GM23338 (cell line): ENCODE results near the gene DUSP7. TPM values are rescaled to one million over a fixed set of nuclear protein-coding genes. Genes with fewer than 3 reads are reported as not detected.
A peak's percentile ranks its signal among the peaks of the same experiment; 100 is the strongest.

Experiments
- ATAC-seq: fragments of 200-7000 bp; cut with Tn5 transposase; 3 replicates; pipeline ENCODE4 v1.9.1; 2020
- DNase-seq: peaks from one replicate; pipeline ENCODE4 v3.0.0-alpha.2; 2015; ENCODE audit warnings: low spot score
- H2AFZ ChIP-seq: fragments of 200-600 bp; sonication (generic); 2 replicates; pipeline ENCODE4 v1.8.0; 2016; ENCODE audit warnings: antibody characterized with exemption, mild to moderate bottlenecking, moderate library complexity
- H3F3A ChIP-seq: fragments of 200-600 bp; sonication (generic); replicated peaks from 2 replicates; pipeline ENCODE4 v1.8.0; 2017; ENCODE audit warnings: antibody characterized with exemption, mixed run types, low read depth
- H3K27ac ChIP-seq: fragments of 200-600 bp; sonication (generic); 2 replicates; pipeline ENCODE4 v1.6.1; 2016; ENCODE audit warnings: low read depth
- H3K27me3 ChIP-seq: fragments of 200-600 bp; sonication (generic); 2 replicates; pipeline ENCODE4 v1.8.0; 2016; ENCODE audit warnings: mild to moderate bottlenecking, mixed run types, moderate library complexity; ENCODE audit not compliant: insufficient read depth
- H3K36me3 ChIP-seq: fragments of 200-600 bp; sonication (generic); 2 replicates; pipeline ENCODE4 v1.8.0; 2016; ENCODE audit warnings: mild to moderate bottlenecking; ENCODE audit not compliant: insufficient read depth
- H3K4me1 ChIP-seq: fragments of 200-600 bp; sonication (generic); 2 replicates; pipeline ENCODE4 v1.8.0; 2016; ENCODE audit warnings: mild to moderate bottlenecking, moderate library complexity; ENCODE audit not compliant: insufficient read depth
- H3K4me2 ChIP-seq: fragments of 200-600 bp; sonication (generic); 2 replicates; pipeline ENCODE4 v1.7.1; 2017; ENCODE audit warnings: mixed run types
- H3K4me3 ChIP-seq: fragments of 200-600 bp; sonication (generic); 2 replicates; pipeline ENCODE4 v1.6.1; 2016; ENCODE audit warnings: mixed run types
- H3K79me2 ChIP-seq: fragments of 200-600 bp; sonication (generic); replicated peaks from 2 replicates; pipeline ENCODE4 v1.8.0; 2017; ENCODE audit warnings: mild to moderate bottlenecking; ENCODE audit not compliant: insufficient read depth
- H3K9me2 ChIP-seq: fragments of 200-600 bp; sonication (generic); 2 replicates; pipeline ENCODE4 v1.8.0; 2017; ENCODE audit not compliant: insufficient read depth
- H4K20me1 ChIP-seq: fragments of 200-600 bp; sonication (generic); replicated peaks from 2 replicates; pipeline ENCODE4 v1.8.0; 2017; ENCODE audit warnings: mild to moderate bottlenecking; ENCODE audit not compliant: insufficient read depth
- H3K27ac Mint-ChIP-seq: 2 replicates; pipeline ENCODE4 v1.8.0; 2020; ENCODE audit warnings: inconsistent platforms, mild to moderate bottlenecking, moderate library complexity, mixed read lengths
- H3K27me3 Mint-ChIP-seq: 3 replicates; pipeline ENCODE4 v1.8.0; 2022; ENCODE audit warnings: low read depth, mild to moderate bottlenecking, moderate library complexity, mixed read lengths, inconsistent platforms; ENCODE audit not compliant: insufficient read depth, poor library complexity
- H3K36me3 Mint-ChIP-seq: 3 replicates; pipeline ENCODE4 v1.8.0; 2021; ENCODE audit warnings: low read depth, mild to moderate bottlenecking, inconsistent platforms, moderate library complexity, mixed read lengths
- H3K4me1 Mint-ChIP-seq: 3 replicates; pipeline ENCODE4 v1.8.0; 2020; ENCODE audit warnings: mild to moderate bottlenecking, inconsistent platforms, mixed read lengths
- H3K4me3 Mint-ChIP-seq: 3 replicates; pipeline ENCODE4 v1.8.0; 2021; ENCODE audit warnings: moderate library complexity, mild to moderate bottlenecking, inconsistent platforms, mixed read lengths
- H3K9me3 Mint-ChIP-seq: 3 replicates; pipeline ENCODE4 v1.8.0; 2020; ENCODE audit warnings: moderate library complexity, mild to moderate bottlenecking, inconsistent platforms, mixed read lengths
- CREB1 ChIP-seq: fragments of 250-450 bp; sonication (Bioruptor Pico); IDR thresholded peaks from 2 replicates; pipeline ENCODE4 v1.5.0; 2020; ENCODE audit warnings: low read depth, mild to moderate bottlenecking, moderate library complexity
- CTCF ChIP-seq, 2 experiments: fragments of 200-600 bp in 1 of 2; sonication (generic) in 1 of 2; conservative IDR thresholded peaks; 2 replicates each; pipeline versions ENCODE4 v1.5.1 to v1.6.1; 2016 to 2017; ENCODE audit warnings: antibody characterized with exemption in 2 of 2, low read depth in 2 of 2, mild to moderate bottlenecking in 2 of 2, moderate library complexity in 1 of 2
- ETS1 ChIP-seq: IDR thresholded peaks from 2 replicates; pipeline ENCODE4 v1.6.1; 2016; ENCODE audit warnings: antibody characterized with exemption
- EZH2 ChIP-seq: fragments of 200-600 bp; sonication (generic); IDR thresholded peaks from one replicate; pipeline ENCODE4 v1.8.0; 2017; ENCODE audit warnings: antibody characterized with exemption, mild to moderate bottlenecking, low read depth; ENCODE audit not compliant: unreplicated experiment
- EZH2phosphoT487 ChIP-seq: fragments of 200-600 bp; sonication (generic); IDR thresholded peaks from one replicate; pipeline ENCODE4 v1.8.1; 2018; ENCODE audit warnings: antibody characterized with exemption; ENCODE audit not compliant: unreplicated experiment
- JUNB ChIP-seq: IDR thresholded peaks from one replicate; pipeline ENCODE4 v1.6.1; 2016; ENCODE audit warnings: antibody characterized with exemption; ENCODE audit not compliant: unreplicated experiment
- NANOG ChIP-seq: IDR thresholded peaks from 2 replicates; pipeline ENCODE4 v1.6.1; 2016; ENCODE audit warnings: antibody characterized with exemption, borderline replicate concordance
- POLR2AphosphoS5 ChIP-seq: IDR thresholded peaks from 2 replicates; pipeline ENCODE4 v1.6.1; 2016; ENCODE audit warnings: antibody characterized with exemption, low read depth
- REST ChIP-seq: IDR thresholded peaks from one replicate; pipeline ENCODE4 v1.6.1; 2018; ENCODE audit warnings: antibody characterized with exemption; ENCODE audit not compliant: unreplicated experiment
- STAT1 ChIP-seq: IDR thresholded peaks from one replicate; pipeline ENCODE4 v1.6.1; 2016; ENCODE audit warnings: antibody characterized with exemption; ENCODE audit not compliant: unreplicated experiment
- ZNF114 ChIP-seq: fragments of 250-450 bp; sonication (Bioruptor Pico); IDR thresholded peaks from 2 replicates; pipeline ENCODE4 v1.5.0; 2020; ENCODE audit warnings: mild to moderate bottlenecking, moderate library complexity
- ZNF331 ChIP-seq: fragments of 250-450 bp; sonication (Bioruptor Pico); IDR thresholded peaks from 2 replicates; pipeline ENCODE4 v1.5.0; 2020; ENCODE audit warnings: low read depth, mild to moderate bottlenecking, moderate library complexity
- ZNF462 ChIP-seq: fragments of 250-450 bp; sonication (Bioruptor Pico); IDR thresholded peaks from 2 replicates; pipeline ENCODE4 v1.5.0; 2020; ENCODE audit warnings: mild to moderate bottlenecking, moderate library complexity
- polyA plus RNA-seq: library from polyadenylated mRNA; unstranded; fragments of >200 nt; fragmentation: Nextera tagmentation; extraction: Ambion mirVana; gene quantifications from 2 replicates; pipeline ENCODE4 v1.2.1, GENCODE V29; 2016
- total RNA-seq: library from RNA; depleted of rRNA; stranded (reverse); fragments of >200 nt; shearing (Covaris generic); gene quantifications from 2 replicates; pipeline ENCODE4 v1.2.3, GENCODE V29; 2014

The DUSP7 gene
- total and polyA plus RNA-seq, 2 experiments from 2014 or later = 5.6 to 14.7 TPM

- Mint-ChIP-seq H3K4me3 (no peak overlapping the region; the same call in 2 of the 3 replicates), H3K36me3 (no peaks in the 10 kb centered on the region), H3K9me3 (no peaks in the 10 kb centered on the region), H3K27ac (no peak overlapping the region), H3K27me3 (peaks cover 12% of the 10 kb centered on the region), H3K4me1 (peaks cover 11% of the 10 kb centered on the region)
- H3K27me3 ChIP-seq = no peaks in the 10 kb centered on the region
- no peaks in the 10 kb centered on the region for H3K9me2 ChIP-seq
- no peak overlapping the region for H3K27ac ChIP-seq
- H2AFZ ChIP-seq = no peak overlapping the region
- no peak for TF ChIP-seq JUNB
- no peak for TF ChIP-seq CTCF (conservative IDR thresholded peaks at IDR 0.05; ENCODE audit: low read depth in 2 of 2)
- TF ChIP-seq ZNF114 (CRISPR knock-in tag) = no peak
- no peak for TF ChIP-seq NANOG
- TF ChIP-seq CREB1 (CRISPR knock-in tag) = no peak
- no peak for TF ChIP-seq ZNF331
- no peak for TF ChIP-seq ETS1
- no peak for TF ChIP-seq POLR2AphosphoS5
- TF ChIP-seq ZNF462 (CRISPR knock-in tag) = no peak
- no peak for TF ChIP-seq EZH2phosphoT487
- TF ChIP-seq EZH2 = no peak
- no peak for TF ChIP-seq STAT1
- TF ChIP-seq REST = no peak
- H3K36me3 ChIP-seq = no peaks in the 10 kb centered on the region
- DNase-seq = peak; percentile 43
- H3K4me1 ChIP-seq = peaks cover 3% of the 10 kb centered on the region; the same call in 1 of the 2 replicates
- ATAC-seq = peak; percentile 89
- no peaks in the 10 kb centered on the region for H3K79me2 ChIP-seq
- no peaks in the 10 kb centered on the region for H4K20me1 ChIP-seq
- H3K4me2 ChIP-seq = no peak overlapping the region
- no peaks in the 10 kb centered on the region for H3F3A ChIP-seq
- no peak overlapping the region for H3K4me3 ChIP-seq
Measured at GRCh38 chr3:52022323-52023100, 33.9 kb downstream of the DUSP7 start.
